MM.1S (cell line): ENCODE results near the gene NR1D2.

Experiments
- DNase-seq: peaks from one replicate; pipeline ENCODE4 v3.0.0-alpha.2; 2015
- H2AFZ ChIP-seq: fragments of 300-600 bp; sonication (generic); 2 replicates; pipeline ENCODE4 v1.6.0; 2016; ENCODE audit warnings: antibody characterized with exemption, low read length
- H3F3A ChIP-seq: fragments of 300-600 bp; sonication (generic); 2 replicates; pipeline ENCODE4 v1.6.1; 2016; ENCODE audit warnings: mild to moderate bottlenecking, antibody characterized with exemption, low read length, moderate library complexity, mixed read lengths; ENCODE audit not compliant: insufficient read depth
- H3K27ac ChIP-seq: fragments of 300-600 bp; sonication (generic); 2 replicates; pipeline ENCODE4 v1.5.1; 2016; ENCODE audit warnings: mild to moderate bottlenecking, low read length
- H3K27me3 ChIP-seq: fragments of 300-600 bp; sonication (generic); replicated peaks from 2 replicates; pipeline ENCODE4 v1.6.0; 2016; ENCODE audit warnings: low read length; ENCODE audit not compliant: insufficient read depth
- H3K36me3 ChIP-seq: fragments of 300-600 bp; sonication (generic); replicated peaks from 2 replicates; pipeline ENCODE4 v1.6.1; 2016; ENCODE audit warnings: mild to moderate bottlenecking, low read length, mixed read lengths; ENCODE audit not compliant: insufficient read depth
- H3K4me1 ChIP-seq: fragments of 300-600 bp; sonication (generic); 2 replicates; pipeline ENCODE4 v1.6.1; 2016; ENCODE audit warnings: low read length, mixed read lengths
- H3K4me2 ChIP-seq: fragments of 300-600 bp; sonication (generic); 2 replicates; pipeline ENCODE4 v1.6.0; 2016; ENCODE audit warnings: low read depth, low read length
- H3K4me3 ChIP-seq: fragments of 300-600 bp; sonication (generic); 2 replicates; pipeline ENCODE4 v1.5.1; 2016; ENCODE audit warnings: low read length, mixed read lengths
- H3K79me2 ChIP-seq: fragments of 300-600 bp; sonication (generic); 2 replicates; pipeline ENCODE4 v1.6.1; 2016; ENCODE audit warnings: mixed run types, low read length, mixed read lengths
- H3K9ac ChIP-seq: fragments of 300-600 bp; sonication (generic); 2 replicates; pipeline ENCODE4 v1.6.1; 2016; ENCODE audit warnings: low read length, mixed read lengths
- H3K9me2 ChIP-seq: fragments of 300-600 bp; sonication (generic); replicated peaks from 2 replicates; pipeline ENCODE4 v1.6.1; 2016; ENCODE audit warnings: mild to moderate bottlenecking, low read length, mixed read lengths; ENCODE audit not compliant: insufficient read depth
- H3K9me3 ChIP-seq: fragments of 300-600 bp; sonication (generic); replicated peaks from 2 replicates; pipeline ENCODE4 v1.6.1; 2016; ENCODE audit warnings: mild to moderate bottlenecking, low read length, mixed read lengths; ENCODE audit not compliant: insufficient read depth
- H4K20me1 ChIP-seq: fragments of 300-600 bp; sonication (generic); 2 replicates; pipeline ENCODE4 v1.6.1; 2016; ENCODE audit warnings: mild to moderate bottlenecking, low read length, moderate library complexity, mixed read lengths; ENCODE audit not compliant: insufficient read depth
- EZH2 ChIP-seq: fragments of 300-600 bp; sonication (generic); optimal IDR thresholded peaks from 2 replicates; pipeline ENCODE3; 2017; ENCODE audit warnings: low read depth, mild to moderate bottlenecking, antibody characterized with exemption, low read length, mixed read lengths
- EZH2phosphoT487 ChIP-seq: fragments of 300-600 bp; sonication (generic); IDR thresholded peaks from 2 replicates; pipeline ENCODE4 v1.6.1; 2018; ENCODE audit warnings: antibody characterized with exemption, low read length
- TF ChIP-seq, protein P1 (sequence below): fragments of 300-600 bp; sonication (generic); IDR thresholded peaks from 2 replicates; pipeline ENCODE4 v1.5.1; 2016; ENCODE audit warnings: antibody characterized with exemption, low read length, mixed read lengths

The NR1D2 gene

DNA sequence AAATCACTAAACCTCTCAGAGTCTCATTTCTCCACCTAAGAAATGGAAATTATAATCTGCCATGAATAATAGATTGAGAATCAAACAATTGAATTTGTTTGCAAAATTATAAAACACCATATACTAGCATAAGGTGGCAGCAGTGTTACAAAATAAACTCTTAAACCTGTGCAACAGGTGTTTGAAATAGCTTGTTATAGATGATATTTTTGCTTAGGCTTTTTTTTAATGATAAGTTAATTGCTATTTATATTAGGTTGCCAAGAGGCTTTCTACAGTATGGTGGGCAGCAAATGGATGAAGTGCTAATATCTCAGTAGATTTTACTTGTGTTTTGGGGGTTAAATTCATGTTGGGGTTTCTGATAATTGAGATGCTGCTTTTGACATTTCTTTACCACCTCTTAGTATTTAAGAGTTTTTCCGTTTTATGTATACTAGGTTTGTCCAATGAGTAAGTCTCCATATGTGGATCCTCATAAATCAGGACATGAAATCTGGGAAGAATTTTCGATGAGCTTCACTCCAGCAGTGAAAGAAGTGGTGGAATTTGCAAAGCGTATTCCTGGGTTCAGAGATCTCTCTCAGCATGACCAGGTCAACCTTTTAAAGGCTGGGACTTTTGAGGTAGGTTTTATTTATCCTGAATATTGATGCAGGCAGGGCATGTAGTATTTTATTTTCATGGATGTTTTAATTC lies 19.6 kb downstream of the NR1D2 start:
- no peaks in the 10 kb centered on the region for H3F3A ChIP-seq
- H3K27ac ChIP-seq: no peak overlapping the region
- H3K79me2 ChIP-seq: no peaks in the 10 kb centered on the region
- H4K20me1 ChIP-seq: no peaks in the 10 kb centered on the region
- TF ChIP-seq EZH2phosphoT487 (no peak), EZH2 (no peak)
- TF ChIP-seq, protein P1, sequence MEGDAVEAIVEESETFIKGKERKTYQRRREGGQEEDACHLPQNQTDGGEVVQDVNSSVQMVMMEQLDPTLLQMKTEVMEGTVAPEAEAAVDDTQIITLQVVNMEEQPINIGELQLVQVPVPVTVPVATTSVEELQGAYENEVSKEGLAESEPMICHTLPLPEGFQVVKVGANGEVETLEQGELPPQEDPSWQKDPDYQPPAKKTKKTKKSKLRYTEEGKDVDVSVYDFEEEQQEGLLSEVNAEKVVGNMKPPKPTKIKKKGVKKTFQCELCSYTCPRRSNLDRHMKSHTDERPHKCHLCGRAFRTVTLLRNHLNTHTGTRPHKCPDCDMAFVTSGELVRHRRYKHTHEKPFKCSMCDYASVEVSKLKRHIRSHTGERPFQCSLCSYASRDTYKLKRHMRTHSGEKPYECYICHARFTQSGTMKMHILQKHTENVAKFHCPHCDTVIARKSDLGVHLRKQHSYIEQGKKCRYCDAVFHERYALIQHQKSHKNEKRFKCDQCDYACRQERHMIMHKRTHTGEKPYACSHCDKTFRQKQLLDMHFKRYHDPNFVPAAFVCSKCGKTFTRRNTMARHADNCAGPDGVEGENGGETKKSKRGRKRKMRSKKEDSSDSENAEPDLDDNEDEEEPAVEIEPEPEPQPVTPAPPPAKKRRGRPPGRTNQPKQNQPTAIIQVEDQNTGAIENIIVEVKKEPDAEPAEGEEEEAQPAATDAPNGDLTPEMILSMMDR: no peak
- no peak for DNase-seq
- H3K9me2 ChIP-seq: no peaks in the 10 kb centered on the region
- H3K27me3 ChIP-seq: no peaks in the 10 kb centered on the region
- H3K4me2 ChIP-seq: no peak overlapping the region
- H2AFZ ChIP-seq: no peak overlapping the region
- no peaks in the 10 kb centered on the region for H3K4me1 ChIP-seq
- H3K9ac ChIP-seq: no peak overlapping the region
- H3K36me3 ChIP-seq: no peaks in the 10 kb centered on the region
- no peaks in the 10 kb centered on the region for H3K9me3 ChIP-seq
- H3K4me3 ChIP-seq: no peak overlapping the region

- Histone ChIP-seq H3K9me2 (no peaks in the 10 kb centered on the region), H3K9me3 (no peaks in the 10 kb centered on the region), H3K79me2 (no peaks in the 10 kb centered on the region), H3K9ac (no peak overlapping the region), H2AFZ (no peak overlapping the region), H3K27ac (no peak overlapping the region), H3K27me3 (no peaks in the 10 kb centered on the region), H3K36me3 (no peaks in the 10 kb centered on the region), H3F3A (no peaks in the 10 kb centered on the region), H4K20me1 (no peaks in the 10 kb centered on the region), H3K4me1 (no peaks in the 10 kb centered on the region), H3K4me2 (no peak overlapping the region), H3K4me3 (no peak overlapping the region)
- DNase-seq: no peak
- TF ChIP-seq EZH2 (no peak), EZH2phosphoT487 (no peak)
- TF ChIP-seq, protein P1: no peak
Observed at GRCh38 chr3:23966328-23966727, 21.2 kb downstream of the NR1D2 start.

- no peaks in the 10 kb centered on the region for H3K27me3 ChIP-seq
- H2AFZ ChIP-seq: no peak overlapping the region
- no peaks in the 10 kb centered on the region for H4K20me1 ChIP-seq
- H3K4me3 ChIP-seq: no peak overlapping the region
- no peak overlapping the region for H3K9ac ChIP-seq
- no peaks in the 10 kb centered on the region for H3K36me3 ChIP-seq
- no peaks in the 10 kb centered on the region for H3K4me1 ChIP-seq
- H3K27ac ChIP-seq: no peak overlapping the region
- H3F3A ChIP-seq: no peaks in the 10 kb centered on the region
- H3K9me3 ChIP-seq: no peaks in the 10 kb centered on the region
- no peak for DNase-seq
- H3K4me2 ChIP-seq: no peak overlapping the region
- no peaks in the 10 kb centered on the region for H3K79me2 ChIP-seq
- H3K9me2 ChIP-seq: no peaks in the 10 kb centered on the region
- TF ChIP-seq, protein P1: no peak
- no peak for TF ChIP-seq EZH2phosphoT487
- no peak for TF ChIP-seq EZH2
Observed at GRCh38 chr3:23968463-23969184, 23.5 kb downstream of the NR1D2 start.
